Endothelial cell of umbilical vein (primary cell): ENCODE results near the gene TEAD4. TPM values are rescaled to one million over a fixed set of nuclear protein-coding genes. Genes with fewer than 3 reads are reported as not detected.

Experiments
- BruUV-seq: library from RNA; stranded (reverse); fragments of 400-500 nt; replicated peaks from 2 replicates; lab custom pipeline; 2021; lab: Mats Ljungman, UMichigan
- CTCF ChIA-PET: fragments of 300-600, 350-600 bp; sonication (Branson Sonifier 250); formaldehyde crosslinking; loops from one replicate; lab custom pipeline; 2021; ENCODE audit warnings: antibody characterized with exemption, inconsistent platforms; lab: Charles Lee
- POLR2A ChIA-PET: fragments of 300-600, 350-600 bp; sonication (Branson Sonifier 250); formaldehyde crosslinking; loops from one replicate; lab custom pipeline; 2021; ENCODE audit warnings: antibody characterized with exemption, inconsistent platforms; lab: Charles Lee
- DNase-seq: peaks from one replicate; pipeline ENCODE4 v3.0.0-alpha.2; 2011; ENCODE audit warnings: low read depth, low spot score
- FAIRE-seq: peaks from 2 replicates; lab custom pipeline; 2011; peaks lifted over from hg19 to GRCh38; lab: Jason Lieb, UNC
- H2AFZ ChIP-seq: 2 replicates; pipeline ENCODE4 v1.6.0; 2012; ENCODE audit warnings: low read depth, low read length, control low read depth, inconsistent platforms
- H3K27ac ChIP-seq: 2 replicates; pipeline ENCODE4 v1.5.1; 2011; ENCODE audit warnings: low read depth, mild to moderate bottlenecking, control low read depth, low read length, moderate library complexity; ENCODE audit not compliant: insufficient read depth
- H3K27me3 ChIP-seq, 2 experiments: 2 replicates each; pipeline versions ENCODE4 v1.6.0 to v1.6.1; 2011; ENCODE audit warnings: low read length in 2 of 2, mixed read lengths in 1 of 2; ENCODE audit not compliant: control insufficient read depth in 2 of 2, insufficient read depth in 2 of 2
- H3K36me3 ChIP-seq, 2 experiments: 2 replicates in 1 of 2; 3 replicates in 1 of 2; pipeline ENCODE4 v1.5.1; 2011; ENCODE audit warnings: low read length in 2 of 2, mild to moderate bottlenecking in 1 of 2, moderate library complexity in 1 of 2; ENCODE audit not compliant: control insufficient read depth in 2 of 2, insufficient read depth in 2 of 2; ENCODE audit errors: extremely low read depth in 1 of 2
- H3K4me1 ChIP-seq: 3 replicates; pipeline ENCODE4 v1.5.1; 2011; ENCODE audit warnings: mild to moderate bottlenecking, low read length; ENCODE audit not compliant: control insufficient read depth, insufficient read depth; ENCODE audit errors: extremely low read depth
- H3K4me2 ChIP-seq: 2 replicates; pipeline ENCODE4 v1.6.1; 2011; ENCODE audit warnings: low read length, control low read depth, mixed read lengths; ENCODE audit not compliant: insufficient read depth
- H3K4me3 ChIP-seq, 3 experiments: fragments of 200-600 bp in 1 of 3; sonication (generic), shearing (Covaris generic) in 1 of 3; replicated peaks in 1 of 3; 2 replicates each; pipeline ENCODE4 v1.5.1; 2011 to 2016; ENCODE audit warnings: control low read depth in 3 of 3, low read length in 3 of 3, mild to moderate bottlenecking in 2 of 3, inconsistent platforms in 1 of 3, low read depth in 1 of 3, moderate library complexity in 1 of 3; ENCODE audit not compliant: insufficient read depth in 1 of 3
- H3K79me2 ChIP-seq: 2 replicates; pipeline ENCODE4 v1.6.0; 2012; ENCODE audit warnings: low read length, inconsistent platforms; ENCODE audit not compliant: control insufficient read depth, insufficient read depth
- H3K9ac ChIP-seq: replicated peaks from 2 replicates; pipeline ENCODE3; 2011; ENCODE audit warnings: low read length, control low read depth; ENCODE audit not compliant: insufficient read depth; ENCODE audit errors: extremely low read depth
- H3K9me1 ChIP-seq: replicated peaks from 3 replicates; pipeline ENCODE4 v1.6.0; 2011; ENCODE audit warnings: mild to moderate bottlenecking, low read length; ENCODE audit not compliant: control insufficient read depth, insufficient read depth; ENCODE audit errors: extremely low read depth
- H3K9me3 ChIP-seq: replicated peaks from 2 replicates; pipeline ENCODE4 v1.5.1; 2012; ENCODE audit warnings: low read length, inconsistent platforms; ENCODE audit not compliant: control insufficient read depth, insufficient read depth
- H4K20me1 ChIP-seq: replicated peaks from 2 replicates; pipeline ENCODE3; 2011; ENCODE audit warnings: mild to moderate bottlenecking, low read length; ENCODE audit not compliant: control insufficient read depth, insufficient read depth; ENCODE audit errors: extremely low read depth
- EZH2 ChIP-seq: IDR thresholded peaks from 2 replicates; pipeline ENCODE4 v1.6.1; 2012; ENCODE audit warnings: borderline replicate concordance, low read depth, mild to moderate bottlenecking, moderate library complexity, low read length, inconsistent platforms; ENCODE audit not compliant: severe bottlenecking
- FOS ChIP-seq: IDR thresholded peaks from 2 replicates; pipeline ENCODE4 v1.6.1; 2011; ENCODE audit warnings: mild to moderate bottlenecking, low read length, moderate library complexity, borderline replicate concordance; ENCODE audit not compliant: insufficient read depth
- GATA2 ChIP-seq: IDR thresholded peaks from 2 replicates; pipeline ENCODE4 v1.7.0; 2011; ENCODE audit warnings: low read depth, mild to moderate bottlenecking, moderate library complexity, mixed read lengths, low read length; ENCODE audit not compliant: insufficient read length, insufficient read depth
- JUN ChIP-seq: IDR thresholded peaks from 2 replicates; pipeline ENCODE4 v1.6.1; 2011; ENCODE audit warnings: borderline replicate concordance, low read depth; ENCODE audit not compliant: insufficient read length, insufficient read depth
- MYC ChIP-seq: IDR thresholded peaks from one replicate; pipeline ENCODE4 v1.6.1; 2011; ENCODE audit warnings: mild to moderate bottlenecking, low read depth, low read length
- POLR2A ChIP-seq: IDR thresholded peaks from 2 replicates; pipeline ENCODE4 v1.6.1; 2012; ENCODE audit warnings: low read depth, mild to moderate bottlenecking, control low read depth, low read length
- POLR2AphosphoS5 ChIP-seq: IDR thresholded peaks from 2 replicates; pipeline ENCODE4 v1.6.1; 2012; ENCODE audit warnings: low read depth, mild to moderate bottlenecking, control low read depth, low read length, moderate library complexity; ENCODE audit not compliant: insufficient read depth
- dilution Hi-C: fragments of 300-500 bp; cut with MboI; formaldehyde crosslinking; loops from one replicate; pipeline ENCODE4 v1.15.0; 2019; ENCODE audit warnings: low sequenced_read_pairs; ENCODE audit not compliant: extremely low pct_ligation_motif_present
- intact Hi-C: fragments of 100-400 bp; cut with micrococcal nuclease; formaldehyde crosslinking; loops from one replicate; pipeline ENCODE4 v1.10.0; 2022
- polyA plus RNA-seq, 4 experiments: library from polyadenylated mRNA; depleted of rRNA in 3 of 4; stranded (reverse) in 3 of 4; unstranded in 1 of 4; fragments of >200 nt; gene quantifications; 2 replicates each; pipeline versions ENCODE4 v1.2.1 to v1.2.3, GENCODE V29; 2011 to 2012; ENCODE audit warnings: missing spikeins in 1 of 4
- total RNA-seq: library from RNA; stranded (reverse); gene quantifications from 2 replicates; pipeline ENCODE4 v1.2.3, GENCODE V29; 2021
- TF ChIP-seq, protein P1 (sequence below), 2 donors: IDR thresholded peaks; 1 replicate in 1 of 2; 2 replicates in 1 of 2; pipeline ENCODE4 v1.5.1; 2011; ENCODE audit warnings: low read length in 2 of 2, mild to moderate bottlenecking in 2 of 2, moderate library complexity in 2 of 2, control low read depth in 1 of 2, inconsistent platforms in 1 of 2, low read depth in 1 of 2; ENCODE audit not compliant: insufficient read depth in 1 of 2; ENCODE audit errors: extremely low read depth in 1 of 2
- TF ChIP-seq, protein P2 (sequence below): IDR thresholded peaks from 2 replicates; pipeline ENCODE4 v1.6.1; 2011; ENCODE audit not compliant: insufficient read depth, insufficient read length

The TEAD4 gene
- total and polyA plus RNA-seq, 2 donors (not counting 3 experiments of a cell fraction or from before 2014, with no cell fraction given): 34.4 to 46.0 TPM

DNA sequence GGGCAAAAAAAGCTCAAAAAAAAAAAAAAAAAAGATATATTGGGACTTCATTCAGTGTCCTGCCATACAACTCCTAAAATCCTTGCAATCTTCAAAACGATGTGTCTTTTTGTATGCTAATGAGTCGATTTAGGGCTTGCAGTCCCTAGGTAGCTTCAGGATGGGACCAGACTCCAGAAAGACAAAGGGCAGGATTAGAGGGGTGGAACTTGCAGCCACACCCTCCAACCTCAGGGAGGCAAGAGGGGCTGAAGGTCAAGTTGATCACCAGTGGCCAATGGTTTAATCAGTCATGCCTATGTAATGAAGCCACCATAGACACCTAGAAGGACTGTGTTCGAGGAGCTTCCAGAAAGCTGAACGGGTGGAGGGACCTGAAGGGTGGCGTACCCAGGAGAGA lies 29.3 kb downstream of the TEAD4 start:
- ChIA-PET POLR2A (no interaction called here), CTCF (interaction anchor here (0.6 to 1.0 kb wide), 2 partner anchors 129 to 135 kb away, joined by 3 read pairs; no protein-coding TSS in a partner anchor)
- no peak for DNase-seq
- Histone ChIP-seq H3K9ac (no peak overlapping the region), H3K79me2 (peaks cover 26% of the 10 kb centered on the region), H3K27me3 (no peaks in the 10 kb centered on the region), H3K36me3 (no peaks in the 10 kb centered on the region), H3K4me3 (no peak overlapping the region), H2AFZ (no peak overlapping the region), H3K4me2 (no peak overlapping the region), H4K20me1 (no peaks in the 10 kb centered on the region), H3K4me1 (peaks cover 10% of the 10 kb centered on the region), H3K9me1 (no peaks in the 10 kb centered on the region), H3K27ac (no peak overlapping the region), H3K9me3 (no peaks in the 10 kb centered on the region)
- dilution Hi-C loops (no loop called here), intact Hi-C loops (no loop called here)
- no peak for TF ChIP-seq POLR2AphosphoS5
- no peak for TF ChIP-seq FOS
- no peak for TF ChIP-seq GATA2
- TF ChIP-seq JUN: no peak
- TF ChIP-seq, protein P1, sequence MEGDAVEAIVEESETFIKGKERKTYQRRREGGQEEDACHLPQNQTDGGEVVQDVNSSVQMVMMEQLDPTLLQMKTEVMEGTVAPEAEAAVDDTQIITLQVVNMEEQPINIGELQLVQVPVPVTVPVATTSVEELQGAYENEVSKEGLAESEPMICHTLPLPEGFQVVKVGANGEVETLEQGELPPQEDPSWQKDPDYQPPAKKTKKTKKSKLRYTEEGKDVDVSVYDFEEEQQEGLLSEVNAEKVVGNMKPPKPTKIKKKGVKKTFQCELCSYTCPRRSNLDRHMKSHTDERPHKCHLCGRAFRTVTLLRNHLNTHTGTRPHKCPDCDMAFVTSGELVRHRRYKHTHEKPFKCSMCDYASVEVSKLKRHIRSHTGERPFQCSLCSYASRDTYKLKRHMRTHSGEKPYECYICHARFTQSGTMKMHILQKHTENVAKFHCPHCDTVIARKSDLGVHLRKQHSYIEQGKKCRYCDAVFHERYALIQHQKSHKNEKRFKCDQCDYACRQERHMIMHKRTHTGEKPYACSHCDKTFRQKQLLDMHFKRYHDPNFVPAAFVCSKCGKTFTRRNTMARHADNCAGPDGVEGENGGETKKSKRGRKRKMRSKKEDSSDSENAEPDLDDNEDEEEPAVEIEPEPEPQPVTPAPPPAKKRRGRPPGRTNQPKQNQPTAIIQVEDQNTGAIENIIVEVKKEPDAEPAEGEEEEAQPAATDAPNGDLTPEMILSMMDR (IDR thresholded peaks at IDR 0.05; ENCODE audit: extremely low read depth in 1 of 2, insufficient read depth in 1 of 2, low read depth in 1 of 2, low read length in 2 of 2): no peak
- no peak for TF ChIP-seq POLR2A
- TF ChIP-seq MYC: no peak
- no peak for TF ChIP-seq EZH2
- TF ChIP-seq, protein P2, sequence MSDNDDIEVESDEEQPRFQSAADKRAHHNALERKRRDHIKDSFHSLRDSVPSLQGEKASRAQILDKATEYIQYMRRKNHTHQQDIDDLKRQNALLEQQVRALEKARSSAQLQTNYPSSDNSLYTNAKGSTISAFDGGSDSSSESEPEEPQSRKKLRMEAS: no peak
- no TSS peak for BruUV-seq
- FAIRE-seq: no peak
